Suppressor macrophage treated with lipopolysaccharide for 4 hours (primary cell): Measurements from ENCODE around the gene RAMAC.
A peak's percentile ranks its signal among the peaks of the same experiment; 100 is the strongest.
"Not testable (repeated sequence)": the region's sequence is repeated elsewhere in the genome, so short reads cannot be mapped to it uniquely, and the experiment has no call there.

Source experiments
- DNase-seq: peaks from one replicate; pipeline ENCODE4 v3.0.0-alpha.2; 2020

The RAMAC gene

DNA sequence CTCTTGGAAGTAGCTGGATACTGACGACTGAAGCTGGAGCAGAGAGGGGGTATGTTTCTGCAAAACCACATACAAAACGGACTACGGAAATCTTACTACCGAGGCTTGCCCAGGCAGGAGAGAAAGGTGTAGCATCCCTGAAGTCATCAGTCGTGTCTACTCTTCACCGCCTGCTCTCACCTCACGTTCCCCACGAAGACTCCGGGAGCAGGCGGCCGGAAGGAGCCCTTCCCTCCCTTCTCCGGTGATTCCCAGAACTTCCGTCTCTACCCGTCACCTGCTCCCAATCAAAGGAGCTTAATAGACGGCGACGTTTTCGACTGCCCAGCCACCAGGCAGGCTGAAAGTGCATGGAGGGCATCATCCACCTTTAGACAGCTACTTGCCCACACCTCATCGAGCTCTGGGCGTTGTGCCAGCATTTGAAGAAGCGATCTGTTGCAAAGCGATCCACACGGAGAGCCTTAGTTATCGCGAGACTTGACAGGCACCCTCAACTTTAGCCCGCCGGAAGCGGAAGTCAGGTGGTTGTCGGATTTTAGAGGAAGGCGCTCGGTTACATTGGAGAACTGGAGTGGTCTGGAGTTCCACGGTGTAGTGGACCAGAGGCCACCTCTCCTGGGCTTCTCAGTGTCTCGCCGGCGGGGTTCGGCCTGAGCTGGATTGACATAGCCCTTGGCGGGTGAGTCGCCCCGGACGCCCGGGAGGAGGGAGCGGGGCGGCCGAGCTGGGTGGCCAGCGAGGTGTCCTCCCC lies at the start of gene RAMAC:
Gene RAMAC (plus strand): TSS at position 523 of the 754 bp plus-strand sequence. CDS start 2,809 bp downstream, outside the sequence.
- peak; percentile 97 for DNase-seq

DNA sequence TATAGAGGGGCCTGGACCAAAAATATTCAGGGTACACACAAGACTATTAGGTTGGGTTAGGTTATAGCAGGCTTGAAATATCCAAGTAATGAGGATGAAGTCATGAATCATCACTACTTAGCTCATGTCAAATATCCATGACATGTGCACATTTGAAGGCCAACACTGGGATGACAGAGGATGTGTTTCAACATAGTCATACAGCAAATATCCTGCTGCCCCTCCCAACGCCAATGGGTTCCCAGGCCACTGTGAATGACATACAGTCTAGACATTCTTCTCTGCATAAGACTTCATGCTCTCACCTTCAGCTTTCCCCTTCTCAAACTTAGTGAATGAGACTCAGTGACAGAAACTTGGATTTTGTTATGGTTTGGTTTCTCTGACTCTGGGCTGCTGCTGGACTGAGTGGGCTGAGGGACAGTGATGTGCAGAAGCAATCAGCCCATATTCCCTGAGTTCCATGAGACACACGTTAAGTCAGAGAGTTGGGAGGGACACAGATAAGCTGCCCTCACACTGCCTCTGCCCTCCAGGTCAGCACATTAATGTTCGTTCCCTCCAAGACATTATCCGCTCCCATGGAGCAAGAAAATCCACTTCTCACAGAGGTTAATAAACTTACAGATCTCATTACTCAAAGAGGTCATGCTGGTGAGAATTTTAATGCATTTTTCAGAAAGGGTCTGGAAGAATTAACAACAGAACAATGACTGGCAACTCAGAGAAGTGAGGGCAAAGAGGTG lies 48.9 kb upstream of the RAMAC start:
- DNase-seq: peak; percentile 63

DNA sequence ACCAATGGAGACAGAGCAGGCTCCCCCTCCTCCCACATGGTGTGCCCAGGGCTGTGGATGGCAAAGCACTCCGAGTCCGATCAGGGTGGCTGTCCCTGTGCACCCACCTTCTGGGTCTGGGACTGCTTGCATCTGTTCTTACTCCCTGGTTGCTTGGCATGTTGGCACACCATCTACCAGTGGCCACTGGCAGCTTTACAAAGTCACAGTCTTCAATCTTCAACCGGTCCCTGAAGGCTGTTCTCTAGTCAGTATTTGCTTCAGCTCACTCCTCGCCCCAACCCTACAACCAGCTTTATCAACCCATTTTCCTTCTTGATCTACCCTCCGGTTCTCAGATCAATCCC lies 48.3 kb upstream of the RAMAC start:
- DNase-seq: no peak

DNA sequence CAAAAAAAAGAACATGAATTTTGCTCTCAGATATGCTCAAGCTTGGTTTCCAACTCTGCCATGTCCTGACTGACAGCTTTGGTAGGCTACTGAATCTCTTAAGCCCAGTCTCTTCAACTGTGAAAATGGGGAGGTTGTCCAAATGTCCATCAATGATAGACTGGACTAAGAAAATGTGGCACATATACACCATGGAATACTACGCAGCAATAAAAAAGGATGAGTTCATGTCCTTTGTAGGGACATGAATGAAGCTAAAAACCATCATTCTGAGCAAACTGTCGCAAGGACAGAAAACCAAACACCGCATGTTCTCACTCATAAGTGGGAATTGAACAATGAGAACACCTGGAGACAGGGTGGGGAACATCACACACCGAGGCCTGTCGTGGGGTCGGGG lies 46.3 kb upstream of the RAMAC start:
- not testable (repeated sequence) for DNase-seq

DNA sequence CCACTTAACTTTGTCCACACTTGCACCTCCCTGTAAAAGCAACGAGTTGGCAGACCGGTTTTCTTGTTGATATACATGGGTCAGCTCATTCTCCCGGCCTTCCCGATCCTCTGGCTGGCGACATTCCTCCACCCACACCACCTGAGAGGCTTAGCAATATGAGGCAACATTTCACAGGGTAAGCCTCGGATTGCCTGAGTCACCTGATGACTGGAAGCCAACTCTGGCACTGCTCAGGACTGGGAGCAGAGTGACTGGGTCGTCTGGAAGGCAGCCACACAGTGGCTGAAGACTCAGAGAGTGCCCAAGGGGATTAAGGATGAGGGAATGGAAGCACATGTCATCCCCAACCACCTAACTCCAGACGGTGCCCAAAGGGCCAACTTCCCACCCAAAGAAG lies 43.3 kb upstream of the RAMAC start:
- no peak for DNase-seq

DNA sequence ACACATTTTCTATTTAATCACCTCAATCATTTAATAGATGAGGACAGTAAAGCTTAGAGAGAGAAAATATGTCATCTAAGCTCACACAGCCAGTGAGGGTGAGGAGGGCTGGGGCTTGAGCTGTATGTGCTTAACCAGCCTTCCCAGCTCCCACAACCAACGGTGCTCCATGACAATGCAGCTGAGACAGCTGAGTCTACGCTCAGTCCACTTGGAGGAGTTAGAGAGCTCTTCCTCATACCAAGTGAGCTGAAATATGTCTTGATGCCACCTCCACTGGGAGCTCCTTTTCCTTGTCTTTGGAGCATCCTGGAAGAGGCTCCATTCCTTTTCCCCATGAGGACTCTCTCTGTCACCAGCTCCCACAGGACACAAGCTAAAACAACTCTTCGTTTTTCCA lies 42.8 kb upstream of the RAMAC start:
- no peak for DNase-seq

DNA sequence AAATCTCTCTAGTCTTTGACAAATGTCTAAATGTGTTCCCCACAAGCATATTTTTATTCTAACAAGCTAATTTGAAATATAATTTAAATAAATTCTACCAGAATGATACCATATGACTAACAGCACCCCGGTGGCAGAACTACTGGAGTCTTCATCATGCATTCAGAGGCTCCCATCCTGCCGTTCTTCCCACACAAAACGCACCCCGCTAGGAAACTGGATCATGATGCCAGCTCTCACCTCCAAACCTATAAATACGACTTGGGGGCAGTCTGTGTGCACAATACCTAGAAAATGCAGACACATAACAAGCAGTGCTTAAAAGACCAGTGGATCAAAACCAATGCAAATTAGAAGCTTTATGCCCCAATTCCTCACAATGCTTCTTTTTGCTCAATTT lies 42.0 kb upstream of the RAMAC start:
- no peak for DNase-seq

DNA sequence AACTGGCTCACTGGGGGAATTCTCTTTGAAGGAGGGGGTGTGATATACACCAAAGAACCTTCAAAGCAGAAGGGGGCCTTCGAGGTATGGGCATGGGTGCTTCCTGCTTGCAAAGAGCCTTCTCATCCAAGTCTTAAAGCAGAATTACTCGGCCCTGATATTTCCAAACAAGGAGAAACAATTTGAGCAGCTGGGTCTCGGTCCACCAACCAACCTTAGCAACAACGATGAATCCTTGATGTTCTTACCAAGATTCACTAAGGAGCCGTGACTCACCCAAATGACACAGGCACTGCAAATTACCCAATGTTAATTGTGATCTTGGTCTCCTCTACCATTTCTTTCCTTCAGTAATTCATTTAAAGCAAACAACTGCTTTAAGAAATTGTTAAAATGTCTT lies 41.2 kb upstream of the RAMAC start:
- DNase-seq: peak; percentile 63

DNA sequence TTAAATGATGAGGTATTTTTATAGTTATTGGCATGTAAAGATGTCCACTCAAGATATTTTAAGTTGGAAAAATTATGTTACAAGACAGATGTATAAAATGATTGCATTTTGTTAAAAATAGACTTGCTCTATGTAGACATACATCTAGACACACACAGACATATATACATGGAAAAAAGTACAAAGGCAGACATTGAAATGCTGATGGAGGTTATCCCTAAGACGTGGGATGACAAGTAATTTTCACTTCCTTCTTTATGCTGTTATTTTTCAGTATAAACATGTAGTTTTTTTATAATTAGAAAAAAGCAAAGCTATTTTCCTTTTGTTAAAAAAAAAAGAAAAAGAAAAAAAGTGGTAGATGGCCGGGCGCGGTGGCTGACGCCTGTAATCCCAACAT lies 40.7 kb upstream of the RAMAC start:
- DNase-seq: peak; percentile 19

DNA sequence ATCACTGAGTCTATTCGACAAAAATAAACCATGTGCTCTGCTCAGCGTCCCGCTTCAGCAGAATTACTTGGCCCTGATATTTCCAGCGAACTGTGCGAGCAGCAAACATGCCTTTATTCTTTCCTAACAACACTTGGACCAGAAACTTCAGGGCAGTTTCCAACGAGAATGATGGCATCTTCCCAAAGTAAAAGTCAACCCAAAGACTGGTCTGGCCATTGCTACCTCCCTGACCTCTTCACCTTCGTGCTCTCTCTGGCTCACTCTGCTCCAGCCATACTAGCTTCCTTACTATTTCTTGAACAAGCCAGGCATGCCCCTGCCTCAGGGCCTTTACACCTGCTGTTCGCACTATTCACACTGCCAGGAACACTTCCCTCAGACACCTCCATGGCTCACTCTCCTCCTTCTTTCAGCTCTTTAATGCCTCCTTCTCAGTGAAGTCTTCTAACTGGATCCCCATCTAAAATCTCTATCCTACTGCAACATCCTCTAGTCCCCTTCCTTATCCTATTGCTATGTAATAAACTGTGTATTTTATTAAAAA lies 39.8 kb upstream of the RAMAC start:
- DNase-seq: no peak

DNA sequence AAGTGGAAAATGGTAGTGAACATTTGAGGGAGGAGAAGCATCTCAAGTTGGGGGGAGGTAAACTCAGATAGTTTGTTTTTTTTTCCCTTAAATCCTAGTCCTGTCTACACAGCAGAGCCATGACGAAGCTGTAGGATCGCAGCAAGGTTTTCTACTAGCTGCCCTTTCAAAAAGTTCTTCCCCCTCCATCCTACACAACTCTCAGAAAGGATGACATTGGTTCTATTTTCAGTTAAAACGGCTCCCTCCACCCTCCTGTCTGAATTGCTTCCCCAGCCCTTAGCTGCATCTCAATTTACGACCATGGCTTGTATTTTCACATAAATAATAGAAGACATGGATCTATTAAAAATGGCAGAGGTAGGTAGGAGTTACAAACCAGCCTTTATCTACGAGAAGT lies 35.7 kb upstream of the RAMAC start:
- DNase-seq: no peak

DNA sequence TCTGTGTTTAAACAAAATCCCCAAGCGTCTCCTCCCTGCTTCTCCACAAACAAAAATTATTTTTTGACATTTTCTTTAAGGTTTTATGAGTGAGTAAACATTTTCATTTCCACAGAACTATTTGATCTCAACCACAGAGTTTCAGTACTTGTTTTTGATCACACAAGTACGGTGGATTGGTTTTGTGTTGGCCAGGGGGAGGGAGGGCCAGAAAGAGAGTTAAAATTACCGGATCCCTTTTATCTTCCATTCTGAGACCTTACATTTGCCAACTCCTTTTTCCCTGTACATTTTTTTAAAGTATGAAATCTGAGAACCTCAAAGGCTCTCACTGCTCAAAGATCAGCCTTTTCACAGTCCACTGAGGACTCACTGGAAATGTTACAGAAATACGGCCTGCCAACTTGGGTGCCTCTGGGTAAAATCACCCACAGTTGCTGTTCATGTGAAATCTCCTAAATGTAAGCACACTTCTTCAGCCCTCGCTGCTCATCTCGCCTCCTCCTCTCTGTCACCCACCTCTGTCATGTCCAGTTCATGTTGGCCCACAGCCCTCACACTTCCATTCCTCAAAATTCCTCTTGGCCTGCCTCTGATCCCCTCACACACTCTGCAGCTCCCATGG lies 35.2 kb upstream of the RAMAC start:
- no peak for DNase-seq

DNA sequence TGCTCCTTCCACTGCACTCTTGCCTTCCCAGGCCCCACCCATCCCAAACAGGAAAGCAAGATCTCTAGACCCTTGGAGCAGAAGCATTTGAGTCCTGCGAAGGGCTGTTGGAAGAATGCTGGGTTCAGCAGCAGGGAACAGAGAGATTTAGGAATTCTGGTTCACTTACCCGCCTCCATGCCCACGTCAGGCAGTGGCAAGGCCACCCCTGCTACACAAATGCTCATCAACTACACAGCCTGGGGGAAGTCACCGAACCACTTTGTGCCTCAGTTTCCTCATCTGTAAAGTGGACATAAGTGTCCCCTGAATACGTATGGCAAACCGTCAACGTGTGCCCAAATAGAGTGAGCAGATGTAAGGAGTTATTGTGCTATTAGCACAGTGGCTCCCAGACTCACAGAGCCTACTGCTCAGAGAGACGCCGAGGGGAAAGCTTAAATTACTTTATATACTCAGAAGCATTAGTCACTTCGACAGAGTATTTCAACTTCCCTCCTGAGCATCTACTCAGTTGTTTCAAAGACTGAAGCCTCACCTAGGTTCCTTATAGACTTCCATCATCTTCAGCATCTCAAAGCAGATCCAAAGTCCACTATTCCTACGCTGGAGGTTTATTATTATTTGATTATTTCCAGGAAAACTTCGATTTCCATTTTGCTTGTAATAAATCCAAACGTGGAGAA lies 34.4 kb upstream of the RAMAC start:
- peak; percentile 23 for DNase-seq

DNA sequence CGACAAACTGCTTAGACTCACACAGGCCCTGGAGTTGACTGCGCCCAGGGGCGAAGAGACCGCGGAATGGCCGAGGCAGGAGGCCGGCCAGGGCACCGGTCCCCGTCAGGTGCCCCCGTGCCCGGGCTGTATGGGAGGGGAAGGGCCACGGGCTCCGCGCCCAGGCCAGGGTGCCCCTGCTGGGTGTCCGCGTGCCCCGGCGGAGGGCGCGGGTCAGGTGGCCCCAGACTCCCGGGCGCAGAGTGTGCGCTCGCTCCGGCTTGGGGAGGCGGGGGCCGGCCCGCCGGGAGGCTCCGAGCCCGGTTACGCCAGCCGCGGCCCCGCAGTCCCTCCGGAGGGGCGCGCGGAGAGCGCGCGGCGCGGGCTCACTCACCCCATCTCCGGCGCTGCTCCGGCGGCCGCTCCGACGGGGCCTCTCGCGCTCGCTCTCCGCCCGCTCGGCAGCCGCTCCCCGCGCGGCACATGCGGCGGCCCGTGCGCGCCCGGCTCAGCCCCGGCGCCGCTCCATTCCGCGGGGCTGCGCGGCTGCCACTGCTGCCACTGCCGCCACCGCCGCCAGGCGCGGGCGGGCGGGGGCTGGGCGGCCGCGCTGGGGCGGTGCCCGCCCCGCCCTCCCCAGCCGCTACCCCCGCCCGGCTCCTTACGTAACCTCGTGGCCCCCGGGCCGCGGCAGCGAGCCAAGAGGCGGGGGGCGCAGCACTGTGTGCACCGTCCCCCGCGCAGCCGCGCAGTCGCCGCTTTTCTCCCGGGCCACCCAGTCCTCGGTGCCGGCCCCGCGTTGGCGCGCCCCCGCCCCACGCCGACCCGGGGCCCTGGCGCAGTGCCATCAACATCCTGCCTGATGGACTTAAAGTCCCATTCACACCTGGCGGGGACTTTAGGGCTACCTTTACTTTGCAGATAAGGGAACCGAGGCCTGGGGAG lies 33.6 kb upstream of the RAMAC start, which contains the start of gene HOMER2:
Gene HOMER2 (minus strand): TSS at position 563 of the 924 bp plus-strand sequence. CDS start 185 bp downstream, at position 378.
- DNase-seq: peak; percentile 15

DNA sequence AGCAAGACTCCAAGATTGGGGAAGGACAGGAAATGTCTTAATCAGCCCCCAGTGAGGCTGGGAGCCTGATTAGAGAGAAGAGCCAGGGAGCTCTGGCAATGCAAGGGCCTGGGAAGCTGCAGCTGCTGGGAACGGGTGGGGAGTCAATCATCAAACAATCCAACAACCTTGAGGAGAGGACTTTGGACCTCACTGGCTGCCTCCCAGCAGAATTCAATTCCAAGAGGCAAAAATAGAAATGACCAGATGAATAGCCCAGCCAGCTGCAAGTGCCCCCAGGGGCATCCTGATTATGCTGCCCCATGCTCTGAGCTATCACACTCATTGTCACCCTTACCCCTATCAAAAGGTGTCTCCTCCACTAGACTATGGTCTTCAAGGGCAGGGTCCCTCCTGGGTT lies 27.4 kb upstream of the RAMAC start:
- no peak for DNase-seq

DNA sequence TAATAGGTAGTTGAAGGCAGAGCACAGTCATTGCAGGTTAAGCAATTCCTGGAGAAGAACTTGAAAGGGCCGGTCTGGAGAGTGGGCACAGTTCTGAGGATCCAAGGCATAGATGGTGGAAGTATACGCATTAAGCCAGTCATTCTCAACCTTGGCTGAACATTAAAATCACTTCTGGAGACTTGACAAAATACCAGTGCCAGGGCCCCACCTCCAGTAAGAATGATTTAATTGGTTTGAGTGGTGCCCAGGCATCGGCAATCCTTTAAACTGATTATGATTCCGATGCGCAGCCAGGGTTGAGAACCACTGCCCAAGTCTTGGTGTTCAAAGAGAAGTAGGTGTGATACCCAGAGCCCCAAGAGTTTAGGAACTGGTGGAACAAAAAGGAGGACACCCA lies 26.6 kb upstream of the RAMAC start:
- no peak for DNase-seq

DNA sequence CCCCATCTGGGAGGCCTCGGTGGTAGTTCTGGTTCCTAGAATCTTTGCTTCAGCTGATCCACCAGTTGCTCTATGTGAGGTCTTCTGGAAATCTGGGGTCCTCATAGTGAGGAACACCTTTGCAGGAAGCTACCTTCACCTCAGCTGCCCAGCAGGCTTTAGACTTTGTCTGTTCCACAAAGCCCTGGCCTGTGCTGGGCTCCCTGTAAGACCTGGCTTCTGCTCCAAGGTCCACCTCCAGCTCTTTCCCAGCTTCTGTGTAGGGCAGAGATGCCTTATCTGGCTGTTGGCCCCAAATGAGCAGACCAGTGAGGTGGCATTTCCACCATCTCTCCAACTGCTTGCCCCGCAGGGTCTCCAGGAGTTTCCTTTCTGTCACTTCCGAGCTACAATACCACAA lies 25.2 kb upstream of the RAMAC start:
- no peak for DNase-seq

DNA sequence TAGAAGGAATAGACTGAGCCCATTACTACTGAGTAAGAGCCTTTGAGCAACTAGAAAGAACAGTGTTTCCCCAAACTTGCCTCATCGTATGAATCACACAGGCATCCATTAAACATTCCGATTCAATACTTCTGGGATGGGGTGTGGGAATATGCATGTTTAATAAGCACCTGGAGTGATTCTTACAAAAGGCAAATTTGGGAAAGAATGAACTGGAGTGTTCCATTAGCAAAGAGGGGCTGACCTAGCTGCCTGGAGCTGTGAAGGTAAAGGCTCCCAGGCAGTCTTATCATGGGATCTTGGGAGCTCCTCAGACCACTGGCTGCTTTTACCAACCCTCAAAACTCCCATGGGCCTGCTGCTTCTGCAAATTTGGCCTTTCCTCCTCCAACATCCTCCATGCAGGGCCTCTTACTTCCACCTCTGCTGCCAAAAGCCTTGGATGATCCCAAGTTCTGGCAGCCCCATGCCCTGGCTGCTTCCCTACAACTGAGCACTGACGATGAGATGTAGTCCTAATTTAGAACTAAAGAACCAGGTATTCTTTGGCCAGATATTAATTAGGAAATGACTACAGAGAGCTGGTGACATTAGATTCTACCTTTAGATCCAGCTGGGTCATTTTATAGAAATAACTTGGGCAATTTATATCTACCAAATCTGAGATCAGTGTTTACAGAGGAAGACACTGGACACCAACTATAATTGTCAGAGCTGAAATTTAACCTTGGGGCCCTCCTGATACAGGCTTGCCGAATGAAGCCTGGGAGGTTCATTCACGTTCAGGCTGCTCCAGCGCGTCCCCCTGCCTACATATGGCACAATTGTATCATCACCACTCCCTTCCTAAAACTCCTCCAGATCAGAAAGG lies 22.3 kb upstream of the RAMAC start:
- DNase-seq: no peak

DNA sequence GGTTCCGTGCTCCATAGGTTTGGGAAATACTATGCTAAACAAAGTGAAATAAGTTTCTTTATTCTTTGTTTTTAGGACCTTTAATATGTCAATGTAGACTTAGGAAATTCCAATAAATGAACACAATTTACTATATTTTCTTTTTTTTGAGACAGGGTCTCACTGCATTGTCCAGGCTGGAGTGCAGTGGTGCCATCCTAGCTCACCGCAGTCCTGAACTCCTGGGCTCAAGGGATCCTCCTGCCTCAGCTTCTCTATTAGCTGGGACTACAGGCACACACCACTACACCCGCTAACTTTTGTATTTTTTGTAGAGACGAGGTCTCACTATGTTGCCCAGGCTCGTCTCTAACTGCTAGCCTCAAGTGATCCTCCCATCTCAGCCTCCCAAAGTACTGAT lies 21.1 kb upstream of the RAMAC start:
- DNase-seq: no peak

DNA sequence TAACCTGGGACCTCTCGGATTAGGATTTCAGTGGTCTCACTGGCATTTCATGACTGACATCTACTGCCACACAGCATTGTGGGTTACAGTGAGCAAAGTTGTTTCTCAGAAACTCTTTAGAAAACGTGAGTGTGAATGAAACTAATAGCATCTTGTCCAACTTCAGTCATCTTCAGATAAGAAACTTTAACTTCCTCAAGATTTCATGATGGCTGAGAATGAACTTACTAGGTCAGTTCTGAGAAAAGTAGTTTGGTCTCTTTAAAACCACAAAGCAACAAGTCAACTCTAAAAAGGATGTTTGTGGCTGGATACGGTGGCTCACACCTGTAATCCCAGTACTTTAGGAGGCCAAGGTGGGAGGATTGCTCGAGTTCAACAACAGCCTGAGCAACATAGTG lies 19.3 kb upstream of the RAMAC start:
- no peak for DNase-seq

DNA sequence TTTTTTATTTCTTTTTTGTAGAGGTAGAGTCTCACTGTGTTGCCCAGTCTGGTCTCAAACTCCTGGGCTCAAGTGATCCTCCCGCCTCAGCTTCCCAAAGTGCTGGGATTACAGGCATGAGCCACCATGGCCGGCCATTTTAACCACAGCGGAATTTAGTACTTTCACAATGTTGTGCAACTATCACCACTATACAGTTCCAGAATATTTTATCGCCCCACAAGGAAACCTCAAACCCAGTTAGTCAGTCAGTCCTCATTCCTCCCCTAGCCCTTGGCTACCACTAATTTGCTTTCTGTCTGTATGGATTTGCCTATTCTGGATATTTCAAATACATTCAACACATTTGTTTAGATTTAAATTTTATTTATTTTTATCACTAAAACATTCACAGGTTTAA lies 17.9 kb upstream of the RAMAC start:
- peak; percentile 40 for DNase-seq
